Liver (tissue), 9 donors: ENCODE measurements around the gene EIF3L. TPM values are rescaled to one million over a fixed set of nuclear protein-coding genes. Genes with fewer than 3 reads are reported as not detected.

Experiments used
- DNase-seq: peaks from one replicate; pipeline ENCODE4 v3.0.0-alpha.2; 2017; ENCODE audit warnings: low spot score
- H3K27ac ChIP-seq, 2 donors: one replicate each; pipeline ENCODE4 v1.7.0; 2013; ENCODE audit warnings: inconsistent platforms in 2 of 2, low read length in 2 of 2, control low read depth in 1 of 2, low read depth in 1 of 2, mild to moderate bottlenecking in 1 of 2
- H3K27me3 ChIP-seq, 4 donors: one replicate each; pipeline versions ENCODE4 v1.6.1 to v1.7.0; 2013; ENCODE audit warnings: low read length in 3 of 4, inconsistent platforms in 1 of 4, mild to moderate bottlenecking in 1 of 4, moderate library complexity in 1 of 4; ENCODE audit not compliant: control insufficient read depth in 4 of 4, insufficient read depth in 4 of 4
- H3K36me3 ChIP-seq, 4 donors: one replicate each; pipeline versions ENCODE4 v1.6.1 to v1.7.0; 2013; ENCODE audit warnings: low read length in 3 of 4, mild to moderate bottlenecking in 3 of 4, low read depth in 1 of 4, moderate library complexity in 1 of 4; ENCODE audit not compliant: control insufficient read depth in 4 of 4, insufficient read depth in 3 of 4
- H3K4me1 ChIP-seq, 4 donors: one replicate each; pipeline versions ENCODE4 v1.6.1 to v1.7.0; 2013; ENCODE audit warnings: low read length in 3 of 4, mild to moderate bottlenecking in 3 of 4, moderate library complexity in 1 of 4; ENCODE audit not compliant: control insufficient read depth in 4 of 4, insufficient read depth in 4 of 4
- H3K4me3 ChIP-seq, 3 donors: one replicate each; pipeline versions ENCODE4 v1.6.1 to v1.7.0; 2013; ENCODE audit warnings: low read length in 3 of 3, control low read depth in 1 of 3, low read depth in 1 of 3, mild to moderate bottlenecking in 1 of 3
- H3K9ac ChIP-seq, 2 donors: one replicate each; pipeline ENCODE4 v1.7.0; 2013; ENCODE audit warnings: low read length in 2 of 2, mild to moderate bottlenecking in 2 of 2, moderate library complexity in 2 of 2, control low read depth in 1 of 2, low read depth in 1 of 2
- H3K9me3 ChIP-seq, 4 donors: one replicate each; pipeline versions ENCODE4 v1.6.1 to v1.7.0; 2013; ENCODE audit warnings: low read length in 3 of 4; ENCODE audit not compliant: control insufficient read depth in 4 of 4
- EGR1 ChIP-seq, 2 donors: IDR thresholded peaks; 2 replicates each; pipeline ENCODE4 v1.6.1; 2016 to 2018; ENCODE audit warnings: antibody characterized with exemption in 2 of 2, low read depth in 2 of 2
- FOXA1 ChIP-seq: IDR thresholded peaks from 2 replicates; pipeline ENCODE4 v1.6.1; 2016; ENCODE audit warnings: antibody characterized with exemption
- FOXA2 ChIP-seq: IDR thresholded peaks from 2 replicates; pipeline ENCODE4 v1.6.1; 2016; ENCODE audit warnings: antibody characterized with exemption
- GABPA ChIP-seq, 2 donors: IDR thresholded peaks in 1 of 2; conservative IDR thresholded peaks in 1 of 2; 2 replicates each; pipeline ENCODE4 v1.6.1; 2016; ENCODE audit warnings: antibody characterized with exemption in 2 of 2, mild to moderate bottlenecking in 1 of 2, moderate library complexity in 1 of 2
- HNF4A ChIP-seq, 2 donors: conservative IDR thresholded peaks; 2 replicates each; pipeline ENCODE4 v1.6.1; 2016; ENCODE audit warnings: antibody characterized with exemption in 2 of 2, mild to moderate bottlenecking in 2 of 2
- HNF4G ChIP-seq: IDR thresholded peaks from 2 replicates; pipeline ENCODE4 v1.6.1; 2016; ENCODE audit warnings: antibody characterized with exemption
- JUND ChIP-seq, 2 donors: IDR thresholded peaks; 2 replicates each; pipeline ENCODE4 v1.6.1; 2016; ENCODE audit warnings: antibody characterized with exemption in 2 of 2
- MAX ChIP-seq: IDR thresholded peaks from 2 replicates; pipeline ENCODE4 v1.6.1; 2016; ENCODE audit warnings: antibody characterized with exemption
- NR2F2 ChIP-seq: IDR thresholded peaks from 2 replicates; pipeline ENCODE4 v1.6.1; 2016; ENCODE audit warnings: antibody characterized with exemption
- RAD21 ChIP-seq, 2 donors: IDR thresholded peaks; 2 replicates each; pipeline ENCODE4 v1.6.1; 2016; ENCODE audit warnings: antibody characterized with exemption in 2 of 2, mild to moderate bottlenecking in 2 of 2
- RXRA ChIP-seq, 2 donors: IDR thresholded peaks; 2 replicates each; pipeline ENCODE4 v1.6.1; 2017 to 2018; ENCODE audit warnings: antibody characterized with exemption in 2 of 2, mild to moderate bottlenecking in 1 of 2
- TAF1 ChIP-seq: conservative IDR thresholded peaks from 2 replicates; pipeline ENCODE4 v1.6.1; 2016; ENCODE audit warnings: antibody characterized with exemption, mild to moderate bottlenecking
- YY1 ChIP-seq: IDR thresholded peaks from 2 replicates; pipeline ENCODE4 v1.6.1; 2016; ENCODE audit warnings: antibody characterized with exemption, mild to moderate bottlenecking
- WGBS: extraction: QIAGEN DNeasy Blood & Tissue Kit; methylation state at CpG from one replicate; pipeline ENCODE4 v1.1.7; 2013; 5-methylcytosine and 5-hydroxymethylcytosine counted together
- polyA plus RNA-seq, 2 donors: library from polyadenylated mRNA; stranded (reverse) in 1 of 2; unstranded in 1 of 2; fragments of 200-250 nt in 1 of 2; fragments of >200 nt in 1 of 2; fragmentation: Nextera tagmentation in 1 of 2; extraction: Ambion mirVana in 1 of 2; gene quantifications; one replicate each; pipeline versions ENCODE4 v1.2.1 to v1.2.3, GENCODE V29; 2013 to 2015
- total RNA-seq, 2 donors: library from RNA; depleted of rRNA; stranded (reverse); fragments of >200 nt; gene quantifications; one replicate each; pipeline ENCODE4 v1.2.3, GENCODE V29; 2014
- TF ChIP-seq, protein P1 (sequence below): IDR thresholded peaks from 2 replicates; pipeline ENCODE4 v1.6.1; 2016; ENCODE audit warnings: antibody characterized with exemption, mild to moderate bottlenecking
- TF ChIP-seq, protein P2 (sequence below): IDR thresholded peaks from 2 replicates; pipeline ENCODE4 v1.6.1; 2016; ENCODE audit warnings: antibody characterized with exemption
- TF ChIP-seq, protein P3 (sequence below): IDR thresholded peaks from 2 replicates; pipeline ENCODE4 v1.6.1; 2016; ENCODE audit warnings: antibody characterized with exemption
- TF ChIP-seq, protein P4 (sequence below): fragments of 150-350 bp; IDR thresholded peaks from 2 replicates; pipeline ENCODE4 v1.5.1; 2017; ENCODE audit warnings: improper control_type of control experiment, low read depth, low read length; ENCODE audit not compliant: missing input control
- donor health status: healthy.
- donor health status: healthy.
- donor health status: healthy.
- donor health status: healthy.
- donor health status: healthy.

Gene EIF3L
- total and polyA plus RNA-seq, 4 donors = 103 to 217 (median 111) TPM

DNA sequence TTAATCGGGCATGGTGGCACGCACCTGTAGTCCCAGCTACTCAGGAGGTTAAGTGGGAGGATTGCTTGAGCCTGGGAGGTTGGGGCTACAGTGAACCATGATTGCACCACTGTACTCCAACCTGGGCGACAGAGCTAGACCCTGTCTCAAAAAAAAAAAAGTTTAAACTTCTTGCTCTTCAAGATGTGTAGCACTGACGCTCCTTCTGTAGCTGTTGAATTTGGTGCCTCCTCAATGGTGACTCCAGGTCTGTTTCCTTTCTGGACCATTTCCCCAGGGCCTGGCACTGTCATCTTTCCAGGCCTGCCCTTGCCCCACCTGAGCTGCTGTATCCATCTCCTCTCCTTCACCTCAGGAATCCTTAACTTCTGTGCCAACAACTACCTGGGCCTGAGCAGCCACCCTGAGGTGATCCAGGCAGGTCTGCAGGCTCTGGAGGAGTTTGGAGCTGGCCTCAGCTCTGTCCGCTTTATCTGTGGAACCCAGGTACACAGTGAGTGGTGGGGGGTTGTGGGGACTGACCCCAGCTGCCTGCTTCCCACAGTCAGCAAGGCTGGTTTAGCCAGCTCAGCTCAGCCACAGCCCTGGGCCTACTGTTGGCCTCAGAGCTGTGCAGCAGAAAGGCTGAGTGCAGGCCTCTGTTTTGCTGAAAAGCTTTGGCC lies 39.4 kb upstream of the EIF3L start:
- no peak overlapping the region for H3K9ac ChIP-seq
- peaks cover 5 to 35% (median 31%) of the 10 kb centered on the region in 4 donors for H3K4me1 ChIP-seq
- H3K36me3 ChIP-seq = peaks cover 0 to 6% (median 1%) of the 10 kb centered on the region in 4 donors
- no peak overlapping the region for H3K4me3 ChIP-seq
- DNase-seq = no peak
- H3K27me3 ChIP-seq = no peaks in the 10 kb centered on the region
- H3K9me3 ChIP-seq = no peaks in the 10 kb centered on the region
- 92% methylated on average over 5 of the region's 5 CpGs for WGBS
- TF ChIP-seq HNF4A (conservative IDR thresholded peaks at IDR 0.05) (no peak), HNF4G (no peak), MAX (no peak), FOXA1 (no peak), RAD21 (IDR thresholded peaks at IDR 0.05) (no peak), EGR1 (IDR thresholded peaks at IDR 0.05; ENCODE audit: low read depth in 2 of 2) (no peak), RXRA (IDR thresholded peaks at IDR 0.05) (no peak), GABPA (IDR thresholded peaks at IDR 0.05 in 1 of 2, conservative IDR thresholded peaks at IDR 0.05 in 1 of 2) (no peak), JUND (IDR thresholded peaks at IDR 0.05) (no peak), FOXA2 (no peak), TAF1 (no peak), NR2F2 (no peak), YY1 (no peak)
- TF ChIP-seq, protein P1, sequence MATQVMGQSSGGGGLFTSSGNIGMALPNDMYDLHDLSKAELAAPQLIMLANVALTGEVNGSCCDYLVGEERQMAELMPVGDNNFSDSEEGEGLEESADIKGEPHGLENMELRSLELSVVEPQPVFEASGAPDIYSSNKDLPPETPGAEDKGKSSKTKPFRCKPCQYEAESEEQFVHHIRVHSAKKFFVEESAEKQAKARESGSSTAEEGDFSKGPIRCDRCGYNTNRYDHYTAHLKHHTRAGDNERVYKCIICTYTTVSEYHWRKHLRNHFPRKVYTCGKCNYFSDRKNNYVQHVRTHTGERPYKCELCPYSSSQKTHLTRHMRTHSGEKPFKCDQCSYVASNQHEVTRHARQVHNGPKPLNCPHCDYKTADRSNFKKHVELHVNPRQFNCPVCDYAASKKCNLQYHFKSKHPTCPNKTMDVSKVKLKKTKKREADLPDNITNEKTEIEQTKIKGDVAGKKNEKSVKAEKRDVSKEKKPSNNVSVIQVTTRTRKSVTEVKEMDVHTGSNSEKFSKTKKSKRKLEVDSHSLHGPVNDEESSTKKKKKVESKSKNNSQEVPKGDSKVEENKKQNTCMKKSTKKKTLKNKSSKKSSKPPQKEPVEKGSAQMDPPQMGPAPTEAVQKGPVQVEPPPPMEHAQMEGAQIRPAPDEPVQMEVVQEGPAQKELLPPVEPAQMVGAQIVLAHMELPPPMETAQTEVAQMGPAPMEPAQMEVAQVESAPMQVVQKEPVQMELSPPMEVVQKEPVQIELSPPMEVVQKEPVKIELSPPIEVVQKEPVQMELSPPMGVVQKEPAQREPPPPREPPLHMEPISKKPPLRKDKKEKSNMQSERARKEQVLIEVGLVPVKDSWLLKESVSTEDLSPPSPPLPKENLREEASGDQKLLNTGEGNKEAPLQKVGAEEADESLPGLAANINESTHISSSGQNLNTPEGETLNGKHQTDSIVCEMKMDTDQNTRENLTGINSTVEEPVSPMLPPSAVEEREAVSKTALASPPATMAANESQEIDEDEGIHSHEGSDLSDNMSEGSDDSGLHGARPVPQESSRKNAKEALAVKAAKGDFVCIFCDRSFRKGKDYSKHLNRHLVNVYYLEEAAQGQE = no peak
- TF ChIP-seq, protein P2, sequence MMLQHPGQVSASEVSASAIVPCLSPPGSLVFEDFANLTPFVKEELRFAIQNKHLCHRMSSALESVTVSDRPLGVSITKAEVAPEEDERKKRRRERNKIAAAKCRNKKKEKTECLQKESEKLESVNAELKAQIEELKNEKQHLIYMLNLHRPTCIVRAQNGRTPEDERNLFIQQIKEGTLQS = no peak
- TF ChIP-seq, protein P3, sequence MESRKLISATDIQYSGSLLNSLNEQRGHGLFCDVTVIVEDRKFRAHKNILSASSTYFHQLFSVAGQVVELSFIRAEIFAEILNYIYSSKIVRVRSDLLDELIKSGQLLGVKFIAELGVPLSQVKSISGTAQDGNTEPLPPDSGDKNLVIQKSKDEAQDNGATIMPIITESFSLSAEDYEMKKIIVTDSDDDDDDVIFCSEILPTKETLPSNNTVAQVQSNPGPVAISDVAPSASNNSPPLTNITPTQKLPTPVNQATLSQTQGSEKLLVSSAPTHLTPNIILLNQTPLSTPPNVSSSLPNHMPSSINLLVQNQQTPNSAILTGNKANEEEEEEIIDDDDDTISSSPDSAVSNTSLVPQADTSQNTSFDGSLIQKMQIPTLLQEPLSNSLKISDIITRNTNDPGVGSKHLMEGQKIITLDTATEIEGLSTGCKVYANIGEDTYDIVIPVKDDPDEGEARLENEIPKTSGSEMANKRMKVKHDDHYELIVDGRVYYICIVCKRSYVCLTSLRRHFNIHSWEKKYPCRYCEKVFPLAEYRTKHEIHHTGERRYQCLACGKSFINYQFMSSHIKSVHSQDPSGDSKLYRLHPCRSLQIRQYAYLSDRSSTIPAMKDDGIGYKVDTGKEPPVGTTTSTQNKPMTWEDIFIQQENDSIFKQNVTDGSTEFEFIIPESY = no peak
- TF ChIP-seq, protein P4, sequence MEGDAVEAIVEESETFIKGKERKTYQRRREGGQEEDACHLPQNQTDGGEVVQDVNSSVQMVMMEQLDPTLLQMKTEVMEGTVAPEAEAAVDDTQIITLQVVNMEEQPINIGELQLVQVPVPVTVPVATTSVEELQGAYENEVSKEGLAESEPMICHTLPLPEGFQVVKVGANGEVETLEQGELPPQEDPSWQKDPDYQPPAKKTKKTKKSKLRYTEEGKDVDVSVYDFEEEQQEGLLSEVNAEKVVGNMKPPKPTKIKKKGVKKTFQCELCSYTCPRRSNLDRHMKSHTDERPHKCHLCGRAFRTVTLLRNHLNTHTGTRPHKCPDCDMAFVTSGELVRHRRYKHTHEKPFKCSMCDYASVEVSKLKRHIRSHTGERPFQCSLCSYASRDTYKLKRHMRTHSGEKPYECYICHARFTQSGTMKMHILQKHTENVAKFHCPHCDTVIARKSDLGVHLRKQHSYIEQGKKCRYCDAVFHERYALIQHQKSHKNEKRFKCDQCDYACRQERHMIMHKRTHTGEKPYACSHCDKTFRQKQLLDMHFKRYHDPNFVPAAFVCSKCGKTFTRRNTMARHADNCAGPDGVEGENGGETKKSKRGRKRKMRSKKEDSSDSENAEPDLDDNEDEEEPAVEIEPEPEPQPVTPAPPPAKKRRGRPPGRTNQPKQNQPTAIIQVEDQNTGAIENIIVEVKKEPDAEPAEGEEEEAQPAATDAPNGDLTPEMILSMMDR = no peak
- H3K27ac ChIP-seq = no peak overlapping the region
